K562 treated with DMSO at 1 percent for 4 hours (cell line): ENCODE data around the gene ATP13A2. TPM values are rescaled to one million over a fixed set of nuclear protein-coding genes. Genes with fewer than 3 reads are reported as not detected.

Experiments
- total RNA-seq: library from RNA; unstranded; fragments of 300-600 nt; gene quantifications from 2 replicates; pipeline ENCODE4 v1.2.3, GENCODE V29; 2022; ENCODE audit not compliant: insufficient read depth

The ATP13A2 gene, protein sequence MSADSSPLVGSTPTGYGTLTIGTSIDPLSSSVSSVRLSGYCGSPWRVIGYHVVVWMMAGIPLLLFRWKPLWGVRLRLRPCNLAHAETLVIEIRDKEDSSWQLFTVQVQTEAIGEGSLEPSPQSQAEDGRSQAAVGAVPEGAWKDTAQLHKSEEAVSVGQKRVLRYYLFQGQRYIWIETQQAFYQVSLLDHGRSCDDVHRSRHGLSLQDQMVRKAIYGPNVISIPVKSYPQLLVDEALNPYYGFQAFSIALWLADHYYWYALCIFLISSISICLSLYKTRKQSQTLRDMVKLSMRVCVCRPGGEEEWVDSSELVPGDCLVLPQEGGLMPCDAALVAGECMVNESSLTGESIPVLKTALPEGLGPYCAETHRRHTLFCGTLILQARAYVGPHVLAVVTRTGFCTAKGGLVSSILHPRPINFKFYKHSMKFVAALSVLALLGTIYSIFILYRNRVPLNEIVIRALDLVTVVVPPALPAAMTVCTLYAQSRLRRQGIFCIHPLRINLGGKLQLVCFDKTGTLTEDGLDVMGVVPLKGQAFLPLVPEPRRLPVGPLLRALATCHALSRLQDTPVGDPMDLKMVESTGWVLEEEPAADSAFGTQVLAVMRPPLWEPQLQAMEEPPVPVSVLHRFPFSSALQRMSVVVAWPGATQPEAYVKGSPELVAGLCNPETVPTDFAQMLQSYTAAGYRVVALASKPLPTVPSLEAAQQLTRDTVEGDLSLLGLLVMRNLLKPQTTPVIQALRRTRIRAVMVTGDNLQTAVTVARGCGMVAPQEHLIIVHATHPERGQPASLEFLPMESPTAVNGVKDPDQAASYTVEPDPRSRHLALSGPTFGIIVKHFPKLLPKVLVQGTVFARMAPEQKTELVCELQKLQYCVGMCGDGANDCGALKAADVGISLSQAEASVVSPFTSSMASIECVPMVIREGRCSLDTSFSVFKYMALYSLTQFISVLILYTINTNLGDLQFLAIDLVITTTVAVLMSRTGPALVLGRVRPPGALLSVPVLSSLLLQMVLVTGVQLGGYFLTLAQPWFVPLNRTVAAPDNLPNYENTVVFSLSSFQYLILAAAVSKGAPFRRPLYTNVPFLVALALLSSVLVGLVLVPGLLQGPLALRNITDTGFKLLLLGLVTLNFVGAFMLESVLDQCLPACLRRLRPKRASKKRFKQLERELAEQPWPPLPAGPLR
- total RNA-seq = 51.9 and 53.3 TPM in 2 replicates

DNA sequence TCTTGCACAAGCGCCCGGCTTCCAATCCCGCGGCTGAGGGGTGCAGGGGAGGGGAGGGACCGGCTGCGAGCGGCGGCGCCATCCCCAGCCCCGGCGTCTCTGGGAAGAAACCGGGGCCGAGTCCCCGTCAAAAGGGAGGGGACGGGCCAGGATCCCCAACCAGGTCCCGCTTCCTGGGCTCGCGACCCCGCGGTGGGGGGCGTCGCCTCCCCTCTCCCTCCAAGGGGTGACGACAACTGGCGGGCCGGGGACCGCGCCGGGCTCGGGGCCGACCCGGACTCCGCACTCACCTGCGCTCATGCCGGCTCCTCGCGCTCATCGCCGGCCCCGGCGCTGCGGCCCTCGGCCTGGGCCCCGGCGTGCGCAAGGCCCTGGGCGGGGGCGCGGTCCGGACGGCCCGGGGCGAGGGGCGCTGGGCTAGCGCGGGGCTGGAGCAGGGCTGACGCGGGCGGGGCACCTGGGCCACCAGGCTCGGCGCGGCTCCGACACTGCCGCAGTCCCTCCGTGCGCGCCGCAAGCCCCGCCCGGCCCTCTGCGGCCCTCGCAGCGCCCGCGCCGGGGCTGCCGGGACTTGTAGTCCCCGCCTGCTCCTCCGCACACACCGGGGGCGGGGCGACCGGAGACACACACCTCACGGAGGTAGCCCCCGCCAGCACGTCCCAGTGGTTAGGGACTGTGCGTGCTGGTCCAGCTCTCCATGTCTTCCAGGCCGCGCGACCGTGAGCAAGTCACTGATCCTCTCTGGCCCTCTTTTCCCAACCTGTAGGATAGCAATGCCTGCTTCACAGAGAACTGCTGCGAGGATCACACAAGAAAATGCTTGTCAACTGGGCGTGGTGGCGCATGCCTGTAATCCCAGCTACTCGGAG is at the start of gene ATP13A2:
TSS of gene ATP13A2 (minus strand) at position 490 of the 869 bp plus-strand sequence. CDS start at position 300, 190 bp downstream.

DNA sequence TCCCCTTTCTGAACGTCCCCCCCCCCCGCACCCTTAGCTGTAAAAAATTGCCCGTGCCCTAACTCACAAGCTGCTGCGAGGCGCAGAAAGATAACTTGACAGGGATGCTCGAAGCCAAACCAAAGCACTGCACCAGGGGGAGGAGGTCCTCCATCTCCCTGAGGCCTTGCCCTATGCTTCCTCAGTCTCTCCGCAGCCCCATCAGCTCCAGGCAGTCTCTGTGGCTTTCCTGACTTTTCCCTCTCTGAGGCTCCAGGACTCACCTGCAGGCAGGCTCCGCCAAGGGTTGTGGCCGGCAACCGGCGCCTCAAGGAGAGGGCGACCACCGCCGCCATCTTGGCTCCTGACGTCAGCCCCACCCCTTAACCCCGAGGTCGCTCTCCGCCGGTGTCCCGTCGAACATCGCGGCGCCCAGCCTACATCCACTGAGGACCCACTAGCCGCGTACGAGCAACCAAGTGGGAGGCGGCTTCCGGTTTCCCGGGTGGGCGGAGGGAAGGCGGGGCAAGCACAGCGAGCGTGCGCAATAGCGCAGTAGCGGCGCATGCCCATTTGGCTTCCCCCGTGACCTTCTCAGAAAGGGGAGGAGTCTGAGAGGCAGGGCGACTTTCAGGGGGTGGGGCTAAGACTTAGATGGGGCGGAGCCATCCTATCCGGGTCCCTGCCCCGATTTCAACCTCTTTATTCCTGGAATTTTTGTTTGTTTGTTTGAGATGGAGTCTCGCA is 42.1 kb upstream of the ATP13A2 start, which contains the start of gene SDHB:
TSS of gene SDHB (minus strand) at position 348 of the 726 bp plus-strand sequence. CDS start at position 335, 13 bp downstream.

DNA sequence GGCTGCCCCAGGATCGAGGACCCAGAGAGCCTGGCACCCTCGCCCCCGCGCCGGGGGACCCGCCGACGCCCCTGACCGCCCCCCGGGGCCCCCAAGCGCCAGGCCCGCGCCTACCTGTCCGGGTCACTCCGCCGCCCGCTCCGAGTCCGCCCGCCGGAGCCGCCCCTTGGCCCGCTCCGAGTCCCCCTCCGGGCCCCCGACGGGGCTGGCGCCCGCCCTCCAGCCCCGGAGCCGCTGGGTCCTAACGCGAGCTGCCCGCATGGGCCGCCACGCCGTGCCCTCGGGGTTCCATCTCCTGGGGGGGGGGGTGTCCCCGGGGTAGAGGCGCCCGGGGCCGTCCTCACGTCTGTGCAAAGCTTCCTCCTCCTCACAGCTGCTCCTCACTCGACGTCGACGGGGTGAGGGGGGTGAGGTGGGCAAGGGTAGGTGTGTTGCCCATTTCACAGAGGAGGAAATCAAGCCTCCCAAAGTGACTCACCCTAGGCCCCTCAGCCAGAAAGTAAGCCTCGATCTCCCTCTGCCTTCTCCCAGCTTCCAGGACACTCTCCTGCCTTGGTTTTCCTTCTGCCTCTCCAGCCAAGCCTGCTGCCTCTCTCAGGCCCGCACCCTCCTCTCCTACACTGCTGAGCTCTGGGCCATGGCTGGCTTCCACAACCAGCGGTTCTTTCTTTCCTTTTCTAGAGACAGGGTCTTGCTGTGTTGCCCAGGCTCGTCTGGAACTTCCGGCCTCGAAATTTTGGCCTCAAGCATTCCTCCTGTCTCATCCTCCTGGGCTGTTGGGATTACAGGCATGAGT is 31.1 kb downstream of the ATP13A2 start, which contains the start of gene MFAP2:
TSS of gene MFAP2 (minus strand) at position 148 of the 796 bp plus-strand sequence. CDS start 2,347 bp downstream, outside the sequence.

Other genes with a start within 250 kb of the ATP13A2 start
- gene RNU1-2, start 115.9 kb downstream of the ATP13A2 start, total RNA-seq = not detected in 2 replicates
- 10.6 and 22.7 TPM in 2 replicates for gene CROCC, start 90.0 kb downstream of the ATP13A2 start, total RNA-seq
- not detected in 2 replicates for gene MFAP2, start 31.3 kb downstream of the ATP13A2 start, total RNA-seq
- 188 and 193 TPM in 2 replicates for gene SDHB, start 42.1 kb upstream of the ATP13A2 start, total RNA-seq
- gene PADI2, start 107.5 kb upstream of the ATP13A2 start, total RNA-seq = not detected in 2 replicates
- gene PADI1, start 193.2 kb upstream of the ATP13A2 start, total RNA-seq = not detected in 2 replicates
- not detected in 2 replicates for gene PADI3, start 237.2 kb upstream of the ATP13A2 start, total RNA-seq